Measurements from ENCODE around the gene DNAL1.

GRCh38 chr14:73723406-73723796 lies 78.6 kb downstream of the DNAL1 start:
- TF ChIP-seq POLR2A (IDR thresholded peaks at IDR 0.05), result no peak
- TF ChIP-seq, protein P1, sequence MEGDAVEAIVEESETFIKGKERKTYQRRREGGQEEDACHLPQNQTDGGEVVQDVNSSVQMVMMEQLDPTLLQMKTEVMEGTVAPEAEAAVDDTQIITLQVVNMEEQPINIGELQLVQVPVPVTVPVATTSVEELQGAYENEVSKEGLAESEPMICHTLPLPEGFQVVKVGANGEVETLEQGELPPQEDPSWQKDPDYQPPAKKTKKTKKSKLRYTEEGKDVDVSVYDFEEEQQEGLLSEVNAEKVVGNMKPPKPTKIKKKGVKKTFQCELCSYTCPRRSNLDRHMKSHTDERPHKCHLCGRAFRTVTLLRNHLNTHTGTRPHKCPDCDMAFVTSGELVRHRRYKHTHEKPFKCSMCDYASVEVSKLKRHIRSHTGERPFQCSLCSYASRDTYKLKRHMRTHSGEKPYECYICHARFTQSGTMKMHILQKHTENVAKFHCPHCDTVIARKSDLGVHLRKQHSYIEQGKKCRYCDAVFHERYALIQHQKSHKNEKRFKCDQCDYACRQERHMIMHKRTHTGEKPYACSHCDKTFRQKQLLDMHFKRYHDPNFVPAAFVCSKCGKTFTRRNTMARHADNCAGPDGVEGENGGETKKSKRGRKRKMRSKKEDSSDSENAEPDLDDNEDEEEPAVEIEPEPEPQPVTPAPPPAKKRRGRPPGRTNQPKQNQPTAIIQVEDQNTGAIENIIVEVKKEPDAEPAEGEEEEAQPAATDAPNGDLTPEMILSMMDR (IDR thresholded peaks at IDR 0.05), result no peak
- TF ChIP-seq POLR2AphosphoS5 (IDR thresholded peaks at IDR 0.05), result no peak

All from prostate gland (tissue), 2 donors.